NCI-H1694 treated with DMSO at 0.1 percent for 48 hours (cell line): ENCODE measurements around the gene SURF2.

Experiments used
- DNase-seq: peaks from one replicate; lab custom pipeline; 2025; lab: John Stamatoyannopoulos, UW

SURF2 gene

GRCh38 chr9:133335924-133336811, 20.2 kb upstream of the SURF2 start, which contains the start of gene SURF6:
Gene SURF6 (minus strand): TSS chr9:133336188. CDS start chr9:133336132, 56 bp downstream.
- DNase-seq: peak; percentile 82

GRCh38 chr9:133339641-133340040, 16.7 kb upstream of the SURF2 start:
- DNase-seq: no peak

- no peak for DNase-seq
Observed at GRCh38 chr9:133340256-133340655, 16.1 kb upstream of the SURF2 start.

GRCh38 chr9:133340916-133341315, 15.4 kb upstream of the SURF2 start:
- DNase-seq: no peak

GRCh38 chr9:133341369-133342068, 14.8 kb upstream of the SURF2 start:
- no peak for DNase-seq

- no peak for DNase-seq
Observed at GRCh38 chr9:133342069-133342406, 14.3 kb upstream of the SURF2 start.

GRCh38 chr9:133342570-133342969, 13.8 kb upstream of the SURF2 start:
- no peak for DNase-seq

- no peak for DNase-seq
Observed at GRCh38 chr9:133344071-133344470, 12.3 kb upstream of the SURF2 start.

- no peak for DNase-seq
Observed at GRCh38 chr9:133344979-133345378, 11.4 kb upstream of the SURF2 start.

GRCh38 chr9:133345596-133345995, 10.8 kb upstream of the SURF2 start:
- DNase-seq: no peak

GRCh38 chr9:133346021-133346785, 10.1 kb upstream of the SURF2 start:
- DNase-seq: no peak

GRCh38 chr9:133347515-133347984, 8.8 kb upstream of the SURF2 start:
- DNase-seq: no peak

- peak; percentile 92 for DNase-seq
Observed at GRCh38 chr9:133347985-133348717, 8.2 kb upstream of the SURF2 start, which contains the start of the genes MED22 and RPL7A. Gene MED22 (minus strand): TSS chr9:133348131. CDS start chr9:133346662, 1,469 bp downstream. Gene RPL7A (plus strand): TSS chr9:133348218. CDS start chr9:133348244, 26 bp downstream.

- no peak for DNase-seq
Observed at GRCh38 chr9:133348718-133349573, 7.4 kb upstream of the SURF2 start.

- no peak for DNase-seq
Observed at GRCh38 chr9:133349965-133350616, 6.3 kb upstream of the SURF2 start.

- DNase-seq: no peak
Observed at GRCh38 chr9:133351526-133351907, 4.8 kb upstream of the SURF2 start.

- no peak for DNase-seq
Observed at GRCh38 chr9:133351908-133352634, 4.3 kb upstream of the SURF2 start.

GRCh38 chr9:133352635-133353340, 3.6 kb upstream of the SURF2 start:
- no peak for DNase-seq

- no peak for DNase-seq
Observed at GRCh38 chr9:133353548-133353947, 2.8 kb upstream of the SURF2 start.
